ENCODE measurements around the gene SNAP25. TPM values are rescaled to one million over a fixed set of nuclear protein-coding genes. Genes with fewer than 3 reads are reported as not detected.

The SNAP25 gene
- total and polyA plus RNA-seq, 10 of the 15 experiments (the other 5 are each of a cell fraction or from before 2014, with no cell fraction given) = not detected

- Histone ChIP-seq H3K4me3 (no peak overlapping the region), H3K79me2 (ENCODE audit: control insufficient read depth, insufficient read depth, low read length) (no peaks in the 10 kb centered on the region), H3K36me3 (ENCODE audit: control insufficient read depth in 2 of 2, insufficient read depth in 2 of 2, low read length in 1 of 2) (no peaks in the 10 kb centered on the region), H3K9ac (ENCODE audit: control insufficient read depth, insufficient read depth, low read length) (no peak overlapping the region), H2AFZ (ENCODE audit: control insufficient read depth, low read depth, low read length) (no peak overlapping the region), H3K4me2 (ENCODE audit: control insufficient read depth, insufficient read depth) (no peak overlapping the region), H3K4me1 (ENCODE audit: control insufficient read depth, insufficient read depth, low read length) (no peaks in the 10 kb centered on the region), H3K9me3 (replicated peaks; ENCODE audit: control insufficient read depth, insufficient read depth, low read length) (no peaks in the 10 kb centered on the region), H4K20me1 (ENCODE audit: control insufficient read depth, insufficient read depth) (no peaks in the 10 kb centered on the region), H3K27ac (ENCODE audit: control insufficient read depth, insufficient read depth) (no peak overlapping the region), H3K27me3 (replicated peaks in 1 of 2; ENCODE audit: control insufficient read depth in 2 of 2, insufficient read depth in 2 of 2, low read length in 1 of 2) (no peaks in the 10 kb centered on the region)
- SMC1A ChIA-PET (ENCODE audit: uncharacterized antibody, unreplicated experiment) = interaction anchor here (0.8 kb wide), 1 partner anchor 37 kb away, joined by 3 read pairs; no protein-coding TSS in a partner anchor
- in situ Hi-C loops (cut with MboI) (no loop called here), intact Hi-C loops (cut with micrococcal nuclease; ENCODE audit: unreplicated experiment) (no loop called here)
- POLR2A ChIA-PET = no interaction called here
- TF ChIP-seq YY1 (IDR thresholded peaks at IDR 0.05; ENCODE audit: low read depth, low read length) (no peak), MLLT1 (IDR thresholded peaks at IDR 0.05) (no peak), HDAC2 (IDR thresholded peaks at IDR 0.05) (no peak)
- ATAC-seq = no peak
- no TSS peak for BruUV-seq (replicated peaks)
- CTCF ChIA-PET = interaction anchor here (0.7 kb wide), 1 partner anchor 145 kb away, joined by 3 read pairs; no protein-coding TSS in a partner anchor
- RAD21 ChIA-PET (ENCODE audit: unreplicated experiment) = no interaction called here
- no peak for FAIRE-seq
- WGBS (ENCODE audit: insufficient coverage, insufficient replicate concordance, low lambda C conversion rate, missing lambda C conversion rate) = 4% methylated on average over 4 of the region's 4 CpGs
- no peak for DNase-seq (ENCODE audit: low read depth, low spot score)
Observed at GRCh38 chr20:10282979-10283456, 64.4 kb downstream of the SNAP25 start.

- no peaks in the 10 kb centered on the region for H3K36me3 ChIP-seq (ENCODE audit: control insufficient read depth in 2 of 2, insufficient read depth in 2 of 2, low read length in 1 of 2)
- ChIA-PET SMC1A (ENCODE audit: uncharacterized antibody, unreplicated experiment) (no interaction called here), RAD21 (ENCODE audit: unreplicated experiment) (no interaction called here), CTCF (interaction anchor here (0.7 kb wide), 1 partner anchor 1615 kb away, joined by 3 read pairs; no protein-coding TSS in a partner anchor), POLR2A (no interaction called here)
- H3K27ac ChIP-seq (ENCODE audit: control insufficient read depth, insufficient read depth) = no peak overlapping the region
- H3K4me3 ChIP-seq = no peak overlapping the region
- ATAC-seq (no peak), DNase-seq (ENCODE audit: low read depth, low spot score) (no peak), FAIRE-seq (no peak)
- H3K9me3 ChIP-seq (replicated peaks; ENCODE audit: control insufficient read depth, insufficient read depth, low read length) = no peaks in the 10 kb centered on the region
- no peak overlapping the region for H3K4me2 ChIP-seq (ENCODE audit: control insufficient read depth, insufficient read depth)
- H4K20me1 ChIP-seq (ENCODE audit: control insufficient read depth, insufficient read depth) = no peaks in the 10 kb centered on the region
- no peak overlapping the region for H2AFZ ChIP-seq (ENCODE audit: control insufficient read depth, low read depth, low read length)
- no peak overlapping the region for H3K9ac ChIP-seq (ENCODE audit: control insufficient read depth, insufficient read depth, low read length)
- in situ Hi-C loops (cut with MboI) = no loop called here
- H3K79me2 ChIP-seq (ENCODE audit: control insufficient read depth, insufficient read depth, low read length) = no peaks in the 10 kb centered on the region
- H3K4me1 ChIP-seq (ENCODE audit: control insufficient read depth, insufficient read depth, low read length) = no peaks in the 10 kb centered on the region
- H3K27me3 ChIP-seq (replicated peaks in 1 of 2; ENCODE audit: control insufficient read depth in 2 of 2, insufficient read depth in 2 of 2, low read length in 1 of 2) = no peaks in the 10 kb centered on the region
- BruUV-seq (replicated peaks) = no TSS peak
- intact Hi-C loops (cut with micrococcal nuclease; ENCODE audit: unreplicated experiment) = no loop called here
- 72% methylated on average over 4 of the region's 4 CpGs for WGBS (ENCODE audit: insufficient coverage, insufficient replicate concordance, low lambda C conversion rate, missing lambda C conversion rate)
- TF ChIP-seq PRDM15 (CRISPR knock-in tag; IDR thresholded peaks at IDR 0.05) (no peak), ZNF622 (IDR thresholded peaks at IDR 0.05) (no peak), NFIC (IDR thresholded peaks at IDR 0.05; ENCODE audit: low read depth, low read length) (no peak), IRF3 (IDR thresholded peaks at IDR 0.05) (no peak), CEBPB (IDR thresholded peaks at IDR 0.05; ENCODE audit: borderline replicate concordance in 1 of 2, low read depth in 2 of 2, low read length in 2 of 2) (no peak)
Observed at GRCh38 chr20:10286356-10286755, 67.7 kb downstream of the SNAP25 start.
